ENCODE results near the gene SERPINA12. TPM values are rescaled to one million over a fixed set of nuclear protein-coding genes. Genes with fewer than 3 reads are reported as not detected.

Gene SERPINA12
- total RNA-seq, 1 donor from 2014 or later: not detected

GRCh38 chr14:94541234-94541975 is 32.1 kb upstream of the SERPINA12 start:
- Histone ChIP-seq H4K20me1 (ENCODE audit: insufficient read depth, low read length) (no peaks in the 10 kb centered on the region), H3K4me1 (ENCODE audit: insufficient read depth, low read length) (peaks cover 15% of the 10 kb centered on the region), H3K4me3 (ENCODE audit: insufficient read depth, low read depth, low read length) (no peak overlapping the region), H3K27me3 (ENCODE audit: insufficient read depth, low read length) (no peaks in the 10 kb centered on the region), H3K9me3 (ENCODE audit: insufficient read depth, low read depth, low read length) (no peaks in the 10 kb centered on the region), H3K4me2 (ENCODE audit: low read length) (no peak overlapping the region), H3K36me3 (ENCODE audit: insufficient read depth, low read length) (no peaks in the 10 kb centered on the region), H3K79me2 (ENCODE audit: insufficient read depth, low read length) (no peaks in the 10 kb centered on the region), H3K9ac (ENCODE audit: low read length) (no peak overlapping the region), H3K27ac (ENCODE audit: low read depth, low read length) (no peak overlapping the region), H2AFZ (ENCODE audit: low read depth, low read length) (no peak overlapping the region)
- Mint-ChIP-seq H3K27ac (ENCODE audit: unreplicated experiment) (no peak overlapping the region), H3K27me3 (ENCODE audit: low read depth, unreplicated experiment) (peaks cover 15% of the 10 kb centered on the region), H3K9me3 (ENCODE audit: unreplicated experiment) (peaks cover 7% of the 10 kb centered on the region), H3K4me3 (ENCODE audit: unreplicated experiment) (no peak overlapping the region), H3K4me1 (ENCODE audit: low read depth, unreplicated experiment) (peaks cover 13% of the 10 kb centered on the region), H3K36me3 (ENCODE audit: low read depth, unreplicated experiment) (no peaks in the 10 kb centered on the region)
- DNase-seq (ENCODE audit: low read depth): no peak
- FAIRE-seq: no peak
- no peak for TF ChIP-seq EZH2 (IDR thresholded peaks at IDR 0.05; ENCODE audit: insufficient read depth, low read length)
- TF ChIP-seq CTCF (IDR thresholded peaks at IDR 0.05; ENCODE audit: insufficient read depth, low read depth, low read length): no peak

GRCh38 chr14:94540031-94540794 is 30.9 kb upstream of the SERPINA12 start:
- Histone ChIP-seq H3K36me3 (ENCODE audit: insufficient read depth, low read length) (no peaks in the 10 kb centered on the region), H3K79me2 (ENCODE audit: insufficient read depth, low read length) (no peaks in the 10 kb centered on the region), H3K27me3 (ENCODE audit: insufficient read depth, low read length) (no peaks in the 10 kb centered on the region), H2AFZ (ENCODE audit: low read depth, low read length) (no peak overlapping the region), H3K4me2 (ENCODE audit: low read length) (peak overlapping the region; percentile 34), H3K4me1 (ENCODE audit: insufficient read depth, low read length) (peaks cover 15% of the 10 kb centered on the region), H4K20me1 (ENCODE audit: insufficient read depth, low read length) (no peaks in the 10 kb centered on the region), H3K9ac (ENCODE audit: low read length) (no peak overlapping the region), H3K9me3 (ENCODE audit: insufficient read depth, low read depth, low read length) (no peaks in the 10 kb centered on the region), H3K4me3 (ENCODE audit: insufficient read depth, low read depth, low read length) (no peak overlapping the region), H3K27ac (ENCODE audit: low read depth, low read length) (peak overlapping the region; percentile 31)
- no peak overlapping the region for H3K4me3 Mint-ChIP-seq (ENCODE audit: unreplicated experiment)
- H3K36me3 Mint-ChIP-seq (ENCODE audit: low read depth, unreplicated experiment): no peaks in the 10 kb centered on the region
- peaks cover 13% of the 10 kb centered on the region for H3K4me1 Mint-ChIP-seq (ENCODE audit: low read depth, unreplicated experiment)
- no peaks in the 10 kb centered on the region for H3K9me3 Mint-ChIP-seq (ENCODE audit: unreplicated experiment)
- TF ChIP-seq EZH2 (IDR thresholded peaks at IDR 0.05; ENCODE audit: insufficient read depth, low read length): no peak
- H3K27ac Mint-ChIP-seq (ENCODE audit: unreplicated experiment): no peak overlapping the region
- DNase-seq (ENCODE audit: low read depth) (no peak), FAIRE-seq (no peak)
- H3K27me3 Mint-ChIP-seq (ENCODE audit: low read depth, unreplicated experiment): peaks cover 15% of the 10 kb centered on the region

DNA sequence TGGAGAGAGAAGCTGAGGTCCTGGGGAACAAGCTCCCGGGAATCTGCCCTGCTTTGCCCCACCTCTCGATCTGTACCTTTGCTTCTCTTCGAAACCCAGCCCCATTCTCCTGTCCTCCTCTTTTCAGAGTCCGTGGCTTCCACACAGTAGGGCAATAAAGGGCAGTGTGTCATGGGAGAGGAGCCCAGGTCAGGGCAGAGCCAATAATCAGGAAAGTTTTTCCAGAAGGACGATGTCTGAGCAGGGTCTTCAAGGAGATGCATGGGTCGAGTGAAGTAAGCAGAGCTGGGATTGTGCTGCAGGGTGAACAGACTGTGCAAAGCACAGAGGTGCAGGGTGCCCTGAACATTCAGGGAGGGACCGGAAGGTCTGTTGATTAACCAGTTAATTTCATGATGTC is 29.9 kb upstream of the SERPINA12 start:
- Histone ChIP-seq H3K9ac (ENCODE audit: low read length) (no peak overlapping the region), H3K4me1 (ENCODE audit: insufficient read depth, low read length) (peaks cover 15% of the 10 kb centered on the region), H3K9me3 (ENCODE audit: insufficient read depth, low read depth, low read length) (no peaks in the 10 kb centered on the region), H3K36me3 (ENCODE audit: insufficient read depth, low read length) (no peaks in the 10 kb centered on the region), H3K27me3 (ENCODE audit: insufficient read depth, low read length) (no peaks in the 10 kb centered on the region), H2AFZ (ENCODE audit: low read depth, low read length) (no peak overlapping the region), H3K79me2 (ENCODE audit: insufficient read depth, low read length) (no peaks in the 10 kb centered on the region), H3K4me2 (ENCODE audit: low read length) (no peak overlapping the region), H4K20me1 (ENCODE audit: insufficient read depth, low read length) (no peaks in the 10 kb centered on the region), H3K4me3 (ENCODE audit: insufficient read depth, low read depth, low read length) (no peak overlapping the region), H3K27ac (ENCODE audit: low read depth, low read length) (no peak overlapping the region)
- peaks cover 15% of the 10 kb centered on the region for H3K27me3 Mint-ChIP-seq (ENCODE audit: low read depth, unreplicated experiment)
- no peaks in the 10 kb centered on the region for H3K9me3 Mint-ChIP-seq (ENCODE audit: unreplicated experiment)
- H3K36me3 Mint-ChIP-seq (ENCODE audit: low read depth, unreplicated experiment): no peaks in the 10 kb centered on the region
- no peak for DNase-seq (ENCODE audit: low read depth)
- H3K27ac Mint-ChIP-seq (ENCODE audit: unreplicated experiment): no peak overlapping the region
- FAIRE-seq: no peak
- H3K4me3 Mint-ChIP-seq (ENCODE audit: unreplicated experiment): no peak overlapping the region
- TF ChIP-seq EZH2 (IDR thresholded peaks at IDR 0.05; ENCODE audit: insufficient read depth, low read length) (no peak), CTCF (IDR thresholded peaks at IDR 0.05; ENCODE audit: insufficient read depth, low read depth, low read length) (no peak)
- peaks cover 13% of the 10 kb centered on the region for H3K4me1 Mint-ChIP-seq (ENCODE audit: low read depth, unreplicated experiment)
